Measurements from ENCODE around the gene C20orf204.
"Not testable (repeated sequence)": the region's sequence is repeated elsewhere in the genome, so short reads cannot be mapped to it uniquely, and the experiment has no call there.

The C20orf204 gene

GRCh38 chr20:64084685-64085152, 48.7 kb downstream of the C20orf204 start:
- peak; percentile 75 for DNase-seq

DNA sequence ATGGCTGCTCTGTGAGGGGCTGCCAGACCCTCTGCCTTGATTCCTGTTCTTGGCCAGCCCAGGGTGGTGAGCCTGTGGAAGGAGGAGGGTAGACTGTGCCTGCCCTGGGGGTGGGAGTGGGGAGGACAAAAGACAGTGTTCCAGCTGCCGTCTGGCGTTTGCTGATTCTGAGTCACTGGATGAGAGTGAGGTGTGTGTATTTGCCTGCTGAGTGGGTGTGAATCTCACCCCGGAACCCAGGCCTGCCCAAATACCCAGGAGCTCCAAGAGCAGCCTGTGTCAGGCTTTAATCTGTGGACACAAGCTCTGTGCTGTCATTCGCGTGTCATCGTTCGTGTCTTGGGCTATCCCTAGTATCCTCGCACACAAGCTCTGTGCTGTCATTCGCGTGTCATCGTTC, 50.8 kb downstream of the C20orf204 start:
- DNase-seq: peak; percentile 61

DNA sequence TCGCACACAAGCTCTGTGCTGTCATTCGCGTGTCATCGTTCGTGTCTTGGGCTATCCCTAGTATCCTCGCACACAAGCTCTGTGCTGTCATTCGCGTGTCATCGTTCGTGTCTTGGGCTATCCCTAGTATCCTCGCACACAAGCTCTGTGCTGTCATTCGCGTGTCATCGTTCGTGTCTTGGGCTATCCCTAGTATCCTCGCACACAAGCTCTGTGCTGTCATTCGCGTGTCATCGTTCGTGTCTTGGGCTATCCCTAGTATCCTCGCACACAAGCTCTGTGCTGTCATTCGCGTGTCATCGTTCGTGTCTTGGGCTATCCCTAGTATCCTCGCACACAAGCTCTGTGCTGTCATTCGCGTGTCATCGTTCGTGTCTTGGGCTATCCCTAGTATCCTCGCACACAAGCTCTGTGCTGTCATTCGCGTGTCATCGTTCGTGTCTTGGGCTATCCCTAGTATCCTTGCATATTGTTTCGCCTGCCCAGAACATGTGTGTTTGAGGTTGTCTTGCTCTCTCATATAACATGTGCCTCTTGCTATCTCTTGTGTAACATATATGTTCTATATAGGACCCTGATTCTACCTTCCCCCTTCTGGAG, 51.3 kb downstream of the C20orf204 start:
- not testable (repeated sequence) for DNase-seq

- DNase-seq: not testable (repeated sequence)
Measured at GRCh38 chr20:64088586-64088985, 52.6 kb downstream of the C20orf204 start.

Measured in DMS53 (cell line).